PFSK-1 (cell line): Measurements from ENCODE around the gene ANKRD12.

Experiments used
- POLR2AphosphoS5 ChIP-seq: IDR thresholded peaks from 2 replicates; pipeline ENCODE4 v1.6.1; 2012; ENCODE audit warnings: low read depth, mild to moderate bottlenecking, control low read depth, low read length, moderate library complexity
- SIN3A ChIP-seq: IDR thresholded peaks from 2 replicates; pipeline ENCODE4 v1.6.1; 2012; ENCODE audit warnings: mild to moderate bottlenecking, low read length, moderate library complexity, borderline replicate concordance; ENCODE audit not compliant: insufficient read depth
- TAF1 ChIP-seq: IDR thresholded peaks from 2 replicates; pipeline ENCODE4 v1.6.1; 2012; ENCODE audit warnings: low read length, control low read depth, borderline replicate concordance; ENCODE audit not compliant: insufficient read depth
- TF ChIP-seq, protein P1 (sequence below), 2 experiments: IDR thresholded peaks; 2 replicates each; pipeline versions ENCODE4 v1.6.1 to v1.8.0; 2011 to 2012; ENCODE audit warnings: low read depth in 2 of 2, low read length in 2 of 2, control low read depth in 1 of 2, inconsistent platforms in 1 of 2, mild to moderate bottlenecking in 1 of 2, moderate library complexity in 1 of 2; ENCODE audit not compliant: insufficient read depth in 1 of 2

DNA sequence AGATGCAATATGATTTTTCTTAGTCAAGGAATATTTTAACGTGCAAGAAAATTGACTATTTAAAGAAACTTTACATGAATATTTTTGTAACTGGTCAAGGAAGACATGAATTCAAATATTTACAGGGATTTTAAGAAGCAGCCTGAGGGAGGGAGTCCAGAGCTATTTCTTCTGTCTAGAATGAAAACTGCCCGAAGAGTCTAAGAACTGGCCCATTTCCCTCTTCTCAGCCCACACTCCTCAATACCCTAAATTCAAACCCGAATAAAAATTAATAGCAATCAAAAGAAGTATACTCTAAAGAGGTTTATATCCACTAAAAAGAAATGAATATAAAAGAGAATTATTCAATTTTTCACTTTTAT, 40.6 kb upstream of the ANKRD12 start:
- TF ChIP-seq, protein P1, sequence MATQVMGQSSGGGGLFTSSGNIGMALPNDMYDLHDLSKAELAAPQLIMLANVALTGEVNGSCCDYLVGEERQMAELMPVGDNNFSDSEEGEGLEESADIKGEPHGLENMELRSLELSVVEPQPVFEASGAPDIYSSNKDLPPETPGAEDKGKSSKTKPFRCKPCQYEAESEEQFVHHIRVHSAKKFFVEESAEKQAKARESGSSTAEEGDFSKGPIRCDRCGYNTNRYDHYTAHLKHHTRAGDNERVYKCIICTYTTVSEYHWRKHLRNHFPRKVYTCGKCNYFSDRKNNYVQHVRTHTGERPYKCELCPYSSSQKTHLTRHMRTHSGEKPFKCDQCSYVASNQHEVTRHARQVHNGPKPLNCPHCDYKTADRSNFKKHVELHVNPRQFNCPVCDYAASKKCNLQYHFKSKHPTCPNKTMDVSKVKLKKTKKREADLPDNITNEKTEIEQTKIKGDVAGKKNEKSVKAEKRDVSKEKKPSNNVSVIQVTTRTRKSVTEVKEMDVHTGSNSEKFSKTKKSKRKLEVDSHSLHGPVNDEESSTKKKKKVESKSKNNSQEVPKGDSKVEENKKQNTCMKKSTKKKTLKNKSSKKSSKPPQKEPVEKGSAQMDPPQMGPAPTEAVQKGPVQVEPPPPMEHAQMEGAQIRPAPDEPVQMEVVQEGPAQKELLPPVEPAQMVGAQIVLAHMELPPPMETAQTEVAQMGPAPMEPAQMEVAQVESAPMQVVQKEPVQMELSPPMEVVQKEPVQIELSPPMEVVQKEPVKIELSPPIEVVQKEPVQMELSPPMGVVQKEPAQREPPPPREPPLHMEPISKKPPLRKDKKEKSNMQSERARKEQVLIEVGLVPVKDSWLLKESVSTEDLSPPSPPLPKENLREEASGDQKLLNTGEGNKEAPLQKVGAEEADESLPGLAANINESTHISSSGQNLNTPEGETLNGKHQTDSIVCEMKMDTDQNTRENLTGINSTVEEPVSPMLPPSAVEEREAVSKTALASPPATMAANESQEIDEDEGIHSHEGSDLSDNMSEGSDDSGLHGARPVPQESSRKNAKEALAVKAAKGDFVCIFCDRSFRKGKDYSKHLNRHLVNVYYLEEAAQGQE (IDR thresholded peaks at IDR 0.05; ENCODE audit: insufficient read depth in 1 of 2, low read depth in 2 of 2, low read length in 2 of 2) = no peak
- TF ChIP-seq POLR2AphosphoS5 (no peak), SIN3A (no peak), TAF1 (no peak)
